ENCODE results near the gene NEK10. TPM values are rescaled to one million over a fixed set of nuclear protein-coding genes. Genes with fewer than 3 reads are reported as not detected.

Gene NEK10
- total and polyA plus RNA-seq, 2 donors (not counting 1 experiment from before 2014, with no cell fraction given): 0.49 to 0.55 TPM

DNA sequence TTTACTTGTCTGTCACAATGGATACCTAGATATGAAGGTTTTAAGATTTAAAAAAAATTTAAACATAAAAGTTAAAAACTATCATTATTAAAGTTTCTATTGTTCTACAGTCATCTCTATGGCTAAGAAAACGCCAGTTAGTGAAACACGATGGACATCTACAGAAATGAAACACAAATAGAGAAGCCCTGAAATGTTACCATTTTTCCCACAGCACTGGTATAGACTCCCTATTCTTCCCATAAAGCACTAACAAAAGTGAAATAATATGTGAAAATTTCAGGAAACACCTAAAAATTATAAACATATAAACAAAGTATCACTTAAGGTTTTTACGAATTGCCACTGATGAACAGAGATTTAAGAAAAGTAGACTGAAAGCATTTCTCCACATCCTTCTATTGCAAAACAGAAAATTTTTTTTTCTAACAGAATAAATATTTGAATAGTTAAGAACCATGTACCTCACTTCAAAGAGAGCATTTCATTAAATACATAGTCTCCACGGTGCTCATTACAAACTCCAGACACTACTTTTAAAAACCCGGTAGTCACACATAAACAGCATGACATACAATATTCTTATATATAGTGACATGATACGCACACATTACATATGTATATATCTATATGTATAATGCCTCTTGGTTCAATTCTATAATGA, 7.1 kb upstream of the NEK10 start:
- Histone ChIP-seq H3K4me2 (replicated peaks; ENCODE audit: low read depth, low read length, poor library complexity, severe bottlenecking) (no peak overlapping the region), H2AFZ (ENCODE audit: insufficient read depth, low read depth, low read length, poor library complexity, severe bottlenecking) (no peak overlapping the region), H3K4me1 (ENCODE audit: control insufficient read depth in 2 of 2, insufficient read depth in 2 of 2, low read length in 2 of 2) (no peaks in the 10 kb centered on the region), H3K9me3 (ENCODE audit: control extremely low read depth in 1 of 3, control insufficient read depth in 2 of 3, insufficient read depth in 1 of 3, low read length in 2 of 3) (no peaks in the 10 kb centered on the region), H3K27ac (ENCODE audit: low read length in 2 of 2) (no peak overlapping the region), H3K9ac (ENCODE audit: low read length) (no peak overlapping the region), H3K27me3 (replicated peaks in 1 of 4; ENCODE audit: control extremely low read depth in 1 of 4, control insufficient read depth in 3 of 4, insufficient read depth in 4 of 4, low read length in 3 of 4) (no peaks in the 10 kb centered on the region), H3K4me3 (ENCODE audit: control extremely low read depth in 1 of 5, extremely low read depth in 1 of 5, insufficient read depth in 1 of 5, low read depth in 2 of 5, low read length in 4 of 5) (no peak overlapping the region), H4K20me1 (ENCODE audit: control insufficient read depth, insufficient read depth, low read length, poor library complexity, severe bottlenecking) (no peaks in the 10 kb centered on the region), H3K36me3 (replicated peaks in 1 of 2; ENCODE audit: control extremely low read depth in 1 of 2, control insufficient read depth in 1 of 2, extremely low read depth in 1 of 2, insufficient read depth in 2 of 2, low read length in 1 of 2) (peaks cover 0 to 11% of the 10 kb centered on the region in 2 experiments), H3K79me2 (ENCODE audit: control insufficient read depth, insufficient read depth, low read length) (no peaks in the 10 kb centered on the region)
- no peak for DNase-seq
- Mint-ChIP-seq H3K4me1 (no peaks in the 10 kb centered on the region), H3K4me3 (no peak overlapping the region), H3K27me3 (no peaks in the 10 kb centered on the region), H3K9me3 (ENCODE audit: insufficient read depth) (no peaks in the 10 kb centered on the region), H3K27ac (no peak overlapping the region)
- ChIA-PET POLR2A (no interaction called here), CTCF (interaction anchor here (1.0 kb wide), 1 partner anchor 18 kb away, joined by 3 read pairs; no protein-coding TSS in a partner anchor)
- no peak for TF ChIP-seq EZH2 (IDR thresholded peaks at IDR 0.05; ENCODE audit: borderline replicate concordance, insufficient read depth, low read depth, low read length, poor library complexity, severe bottlenecking)
- TF ChIP-seq, protein P1, sequence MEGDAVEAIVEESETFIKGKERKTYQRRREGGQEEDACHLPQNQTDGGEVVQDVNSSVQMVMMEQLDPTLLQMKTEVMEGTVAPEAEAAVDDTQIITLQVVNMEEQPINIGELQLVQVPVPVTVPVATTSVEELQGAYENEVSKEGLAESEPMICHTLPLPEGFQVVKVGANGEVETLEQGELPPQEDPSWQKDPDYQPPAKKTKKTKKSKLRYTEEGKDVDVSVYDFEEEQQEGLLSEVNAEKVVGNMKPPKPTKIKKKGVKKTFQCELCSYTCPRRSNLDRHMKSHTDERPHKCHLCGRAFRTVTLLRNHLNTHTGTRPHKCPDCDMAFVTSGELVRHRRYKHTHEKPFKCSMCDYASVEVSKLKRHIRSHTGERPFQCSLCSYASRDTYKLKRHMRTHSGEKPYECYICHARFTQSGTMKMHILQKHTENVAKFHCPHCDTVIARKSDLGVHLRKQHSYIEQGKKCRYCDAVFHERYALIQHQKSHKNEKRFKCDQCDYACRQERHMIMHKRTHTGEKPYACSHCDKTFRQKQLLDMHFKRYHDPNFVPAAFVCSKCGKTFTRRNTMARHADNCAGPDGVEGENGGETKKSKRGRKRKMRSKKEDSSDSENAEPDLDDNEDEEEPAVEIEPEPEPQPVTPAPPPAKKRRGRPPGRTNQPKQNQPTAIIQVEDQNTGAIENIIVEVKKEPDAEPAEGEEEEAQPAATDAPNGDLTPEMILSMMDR (IDR thresholded peaks at IDR 0.05): no peak
- intact Hi-C loops (cut with micrococcal nuclease): no loop called here
- WGBS (ENCODE audit: insufficient coverage): no CpG with 5 or more reads among the region's 6 CpGs
- no peak for ATAC-seq (ENCODE audit: low read depth)

DNA sequence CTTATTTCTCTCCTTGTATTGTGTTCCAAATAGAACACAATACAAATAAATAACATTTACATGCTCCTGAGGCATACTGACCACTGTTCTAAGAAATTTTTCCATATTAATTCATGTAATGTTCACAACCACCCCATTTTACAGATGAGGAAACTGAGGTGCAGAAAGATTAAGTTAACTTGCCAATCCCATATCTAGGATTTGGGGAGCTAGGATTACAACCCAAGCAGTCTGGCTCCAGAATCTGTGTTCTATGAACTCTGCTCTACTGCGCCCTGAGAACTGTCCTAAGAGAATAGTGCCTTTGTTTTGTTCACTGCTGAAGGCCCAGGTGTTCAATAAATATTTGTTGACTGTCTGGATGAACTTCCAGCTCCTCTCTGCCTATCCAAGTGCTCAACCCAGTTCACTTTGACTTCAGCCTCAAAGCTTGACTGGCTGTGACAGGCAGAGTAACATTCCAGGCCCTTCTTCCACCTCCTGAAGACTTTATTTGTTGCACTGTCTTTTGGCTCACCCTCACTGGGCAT, 3.1 kb downstream of the NEK10 start:
- no CpG with 5 or more reads among the region's 1 CpG for WGBS (ENCODE audit: insufficient coverage)
- H3K9ac ChIP-seq (ENCODE audit: low read length): no peak overlapping the region
- TF ChIP-seq, protein P1 (IDR thresholded peaks at IDR 0.05): no peak
- no peak for TF ChIP-seq EZH2 (IDR thresholded peaks at IDR 0.05; ENCODE audit: borderline replicate concordance, insufficient read depth, low read depth, low read length, poor library complexity, severe bottlenecking)
- no peak overlapping the region for H2AFZ ChIP-seq (ENCODE audit: insufficient read depth, low read depth, low read length, poor library complexity, severe bottlenecking)
- no peak overlapping the region for H3K4me3 ChIP-seq (ENCODE audit: control extremely low read depth in 1 of 5, extremely low read depth in 1 of 5, insufficient read depth in 1 of 5, low read depth in 2 of 5, low read length in 4 of 5)
- ChIA-PET CTCF (interaction anchor here (0.6 to 2.1 kb wide), 4 partner anchors 8 to 101 kb away, joined by 3 to 11 read pairs (median 3); no protein-coding TSS in a partner anchor), POLR2A (interaction anchor here (0.6 kb wide), 1 partner anchor 34 kb away, joined by 3 read pairs; no protein-coding TSS in a partner anchor)
- H3K4me2 ChIP-seq (replicated peaks; ENCODE audit: low read depth, low read length, poor library complexity, severe bottlenecking): no peak overlapping the region
- DNase-seq (no peak), ATAC-seq (ENCODE audit: low read depth) (no peak)
- no peak overlapping the region for H3K27ac ChIP-seq (ENCODE audit: low read length in 2 of 2)
- intact Hi-C loops (cut with micrococcal nuclease): no loop called here
- no peak overlapping the region for H3K4me3 Mint-ChIP-seq
- peaks cover 18% of the 10 kb centered on the region for H3K4me1 Mint-ChIP-seq
- H3K4me1 ChIP-seq (ENCODE audit: control insufficient read depth in 2 of 2, insufficient read depth in 2 of 2, low read length in 2 of 2): peaks cover 7 to 14% of the 10 kb centered on the region in 2 donors
- H3K79me2 ChIP-seq (ENCODE audit: control insufficient read depth, insufficient read depth, low read length): no peaks in the 10 kb centered on the region
- peaks cover 3% of the 10 kb centered on the region for H3K27me3 Mint-ChIP-seq
- no peaks in the 10 kb centered on the region for H3K36me3 ChIP-seq (replicated peaks in 1 of 2; ENCODE audit: control extremely low read depth in 1 of 2, control insufficient read depth in 1 of 2, extremely low read depth in 1 of 2, insufficient read depth in 2 of 2, low read length in 1 of 2)
- no peaks in the 10 kb centered on the region for H3K9me3 Mint-ChIP-seq (ENCODE audit: insufficient read depth)
- H3K27me3 ChIP-seq (replicated peaks in 1 of 4; ENCODE audit: control extremely low read depth in 1 of 4, control insufficient read depth in 3 of 4, insufficient read depth in 4 of 4, low read length in 3 of 4): no peaks in the 10 kb centered on the region
- no peak overlapping the region for H3K27ac Mint-ChIP-seq
- H3K9me3 ChIP-seq (ENCODE audit: control extremely low read depth in 1 of 3, control insufficient read depth in 2 of 3, insufficient read depth in 1 of 3, low read length in 2 of 3): no peaks in the 10 kb centered on the region
- no peaks in the 10 kb centered on the region for H4K20me1 ChIP-seq (ENCODE audit: control insufficient read depth, insufficient read depth, low read length, poor library complexity, severe bottlenecking)

Measured in B cell (primary cell).